ENCODE results near the gene TOR1AIP2.

TOR1AIP2 gene

GRCh38 chr1:179818743-179819173 lies 58.8 kb downstream of the TOR1AIP2 start:
- no peaks in the 10 kb centered on the region for H3K9me3 ChIP-seq (ENCODE audit: control insufficient read depth, low read length)
- no peaks in the 10 kb centered on the region for H3K27me3 ChIP-seq (ENCODE audit: control insufficient read depth, insufficient read depth, low read length)
- no peak overlapping the region for H3K4me2 ChIP-seq (ENCODE audit: low read length)
- no peaks in the 10 kb centered on the region for H3K79me2 ChIP-seq
- TF ChIP-seq, protein P1, sequence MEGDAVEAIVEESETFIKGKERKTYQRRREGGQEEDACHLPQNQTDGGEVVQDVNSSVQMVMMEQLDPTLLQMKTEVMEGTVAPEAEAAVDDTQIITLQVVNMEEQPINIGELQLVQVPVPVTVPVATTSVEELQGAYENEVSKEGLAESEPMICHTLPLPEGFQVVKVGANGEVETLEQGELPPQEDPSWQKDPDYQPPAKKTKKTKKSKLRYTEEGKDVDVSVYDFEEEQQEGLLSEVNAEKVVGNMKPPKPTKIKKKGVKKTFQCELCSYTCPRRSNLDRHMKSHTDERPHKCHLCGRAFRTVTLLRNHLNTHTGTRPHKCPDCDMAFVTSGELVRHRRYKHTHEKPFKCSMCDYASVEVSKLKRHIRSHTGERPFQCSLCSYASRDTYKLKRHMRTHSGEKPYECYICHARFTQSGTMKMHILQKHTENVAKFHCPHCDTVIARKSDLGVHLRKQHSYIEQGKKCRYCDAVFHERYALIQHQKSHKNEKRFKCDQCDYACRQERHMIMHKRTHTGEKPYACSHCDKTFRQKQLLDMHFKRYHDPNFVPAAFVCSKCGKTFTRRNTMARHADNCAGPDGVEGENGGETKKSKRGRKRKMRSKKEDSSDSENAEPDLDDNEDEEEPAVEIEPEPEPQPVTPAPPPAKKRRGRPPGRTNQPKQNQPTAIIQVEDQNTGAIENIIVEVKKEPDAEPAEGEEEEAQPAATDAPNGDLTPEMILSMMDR (IDR thresholded peaks at IDR 0.05) = no peak
- H3K36me3 ChIP-seq (ENCODE audit: control insufficient read depth, insufficient read depth, low read length) = no peaks in the 10 kb centered on the region
- H3K4me1 ChIP-seq = no peaks in the 10 kb centered on the region
- H3K9ac ChIP-seq = no peak overlapping the region
- H2AFZ ChIP-seq = no peak overlapping the region
- no peak overlapping the region for H3K4me3 ChIP-seq (ENCODE audit: low read depth, low read length)
- H3K27ac ChIP-seq = no peak overlapping the region

- H2AFZ ChIP-seq = no peak overlapping the region
- H3K4me2 ChIP-seq (ENCODE audit: low read length) = no peak overlapping the region
- no peaks in the 10 kb centered on the region for H3K36me3 ChIP-seq (ENCODE audit: control insufficient read depth, insufficient read depth, low read length)
- no peaks in the 10 kb centered on the region for H3K79me2 ChIP-seq
- no peaks in the 10 kb centered on the region for H3K27me3 ChIP-seq (ENCODE audit: control insufficient read depth, insufficient read depth, low read length)
- no peak overlapping the region for H3K9ac ChIP-seq
- TF ChIP-seq, protein P1 (IDR thresholded peaks at IDR 0.05) = no peak
- H3K4me3 ChIP-seq (ENCODE audit: low read depth, low read length) = no peak overlapping the region
- no peaks in the 10 kb centered on the region for H3K9me3 ChIP-seq (ENCODE audit: control insufficient read depth, low read length)
- H3K27ac ChIP-seq = no peak overlapping the region
- H3K4me1 ChIP-seq = no peaks in the 10 kb centered on the region
Measured at GRCh38 chr1:179818260-179818659, 59.3 kb downstream of the TOR1AIP2 start.

DNA sequence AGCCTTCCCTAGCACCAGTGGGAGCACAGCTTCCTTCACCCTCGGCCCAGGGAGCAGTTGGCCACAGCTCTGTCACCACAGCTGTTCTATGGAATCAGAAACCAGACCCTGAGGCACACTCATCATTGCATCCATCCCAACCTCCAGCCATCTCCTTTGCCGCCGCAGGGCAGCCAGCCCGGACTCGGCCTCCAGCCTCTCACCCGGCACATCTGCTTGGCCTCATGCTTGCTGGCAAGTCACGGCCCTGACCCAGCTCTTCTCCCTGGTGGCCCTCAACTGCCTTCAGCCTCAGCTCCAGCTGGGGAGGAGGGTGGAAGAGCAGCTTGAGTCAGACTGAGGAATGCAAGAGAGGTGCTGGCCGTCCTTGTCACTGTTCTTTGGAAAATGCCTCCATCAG lies 59.8 kb downstream of the TOR1AIP2 start:
- Histone ChIP-seq H3K36me3 (ENCODE audit: control insufficient read depth, insufficient read depth, low read length) (no peaks in the 10 kb centered on the region), H3K4me1 (no peaks in the 10 kb centered on the region), H3K9ac (no peak overlapping the region), H2AFZ (no peak overlapping the region), H3K4me2 (ENCODE audit: low read length) (no peak overlapping the region), H3K79me2 (no peaks in the 10 kb centered on the region), H3K9me3 (ENCODE audit: control insufficient read depth, low read length) (no peaks in the 10 kb centered on the region), H3K27me3 (ENCODE audit: control insufficient read depth, insufficient read depth, low read length) (no peaks in the 10 kb centered on the region), H3K4me3 (ENCODE audit: low read depth, low read length) (no peak overlapping the region), H3K27ac (no peak overlapping the region)
- TF ChIP-seq, protein P1 (IDR thresholded peaks at IDR 0.05) = no peak

- Histone ChIP-seq H3K27me3 (ENCODE audit: control insufficient read depth, insufficient read depth, low read length) (no peaks in the 10 kb centered on the region), H3K9ac (no peak overlapping the region), H3K4me2 (ENCODE audit: low read length) (no peak overlapping the region), H3K4me3 (ENCODE audit: low read depth, low read length) (no peak overlapping the region), H3K36me3 (ENCODE audit: control insufficient read depth, insufficient read depth, low read length) (no peaks in the 10 kb centered on the region), H3K79me2 (no peaks in the 10 kb centered on the region), H2AFZ (no peak overlapping the region), H3K9me3 (ENCODE audit: control insufficient read depth, low read length) (no peaks in the 10 kb centered on the region), H3K4me1 (no peaks in the 10 kb centered on the region), H3K27ac (no peak overlapping the region)
- TF ChIP-seq, protein P1 (IDR thresholded peaks at IDR 0.05) = no peak
Measured at GRCh38 chr1:179817056-179817455, 60.5 kb downstream of the TOR1AIP2 start.

DNA sequence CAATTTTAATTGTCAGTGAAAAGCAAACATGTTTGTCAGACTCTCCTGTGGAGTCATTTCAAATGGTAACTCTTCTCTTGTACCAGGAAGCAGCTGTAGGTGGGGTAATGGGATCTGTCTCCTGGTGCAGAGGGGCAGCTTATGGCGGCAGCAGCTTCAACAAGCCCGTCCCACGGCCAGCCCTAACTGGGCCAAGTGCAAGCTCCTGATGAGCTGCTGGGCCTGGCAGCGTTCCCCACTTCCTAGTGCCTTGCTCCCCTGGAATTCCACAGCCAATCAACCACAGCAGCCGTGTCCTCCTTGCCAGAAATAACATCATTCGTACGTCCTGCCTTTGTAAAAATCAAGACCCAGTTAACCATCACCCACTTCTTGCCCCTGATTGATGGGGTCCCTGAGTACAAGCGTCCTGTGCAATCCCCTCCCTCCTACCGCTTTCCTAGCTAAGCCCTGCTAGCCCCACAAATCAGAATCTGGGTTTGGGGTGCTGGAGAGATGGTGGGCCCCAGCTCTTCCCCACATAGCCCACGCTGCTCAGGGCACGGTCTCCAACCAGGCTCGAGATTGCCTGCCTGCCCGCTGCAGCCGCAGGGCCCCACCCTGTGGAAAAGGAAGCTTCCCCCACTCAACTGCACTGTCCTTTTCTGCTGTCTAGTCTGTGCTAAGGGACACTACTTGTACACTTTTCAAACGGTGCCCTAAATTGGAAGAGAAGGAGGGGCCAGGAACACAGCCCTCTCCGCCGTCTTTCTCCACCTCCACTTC lies 61.2 kb downstream of the TOR1AIP2 start:
- H3K9ac ChIP-seq = no peak overlapping the region
- no peaks in the 10 kb centered on the region for H3K27me3 ChIP-seq (ENCODE audit: control insufficient read depth, insufficient read depth, low read length)
- no peak overlapping the region for H2AFZ ChIP-seq
- H3K79me2 ChIP-seq = no peaks in the 10 kb centered on the region
- H3K4me3 ChIP-seq (ENCODE audit: low read depth, low read length) = no peak overlapping the region
- TF ChIP-seq, protein P1 (IDR thresholded peaks at IDR 0.05) = no peak
- H3K36me3 ChIP-seq (ENCODE audit: control insufficient read depth, insufficient read depth, low read length) = no peaks in the 10 kb centered on the region
- no peaks in the 10 kb centered on the region for H3K4me1 ChIP-seq
- H3K9me3 ChIP-seq (ENCODE audit: control insufficient read depth, low read length) = no peaks in the 10 kb centered on the region
- no peak overlapping the region for H3K27ac ChIP-seq
- no peak overlapping the region for H3K4me2 ChIP-seq (ENCODE audit: low read length)

All from parathyroid adenoma (tissue), 2 donors.